ENCODE measurements around the gene TRIM62.

The TRIM62 gene

DNA sequence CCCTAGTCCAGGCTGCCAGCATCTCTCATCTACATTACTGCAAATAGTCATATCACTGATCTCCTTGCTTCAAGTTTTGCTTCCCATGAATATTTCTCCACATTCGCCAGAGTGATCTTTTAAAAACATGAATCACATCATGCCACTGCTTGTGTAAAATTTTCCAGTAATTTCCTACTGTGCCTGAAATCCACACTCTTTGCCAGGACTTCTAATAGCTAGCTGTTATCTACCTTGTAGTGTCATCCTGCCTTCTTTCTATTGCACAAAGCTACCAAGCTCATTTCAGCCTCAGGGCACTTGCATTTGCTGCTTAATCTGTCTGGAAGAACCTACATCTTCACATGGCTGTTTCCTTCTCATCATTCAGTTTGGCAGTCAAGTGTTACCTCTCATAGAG is 40.5 kb upstream of the TRIM62 start:
- ATAC-seq = no peak
- no peak for TF ChIP-seq CSDC2 (CRISPR knock-in tag; IDR thresholded peaks at IDR 0.05)
- no peak for TF ChIP-seq ZFP3 (CRISPR knock-in tag; IDR thresholded peaks at IDR 0.05)
- no peak for TF ChIP-seq ISL1 (CRISPR knock-in tag; IDR thresholded peaks at IDR 0.05)
- no peak for TF ChIP-seq TOX (CRISPR knock-in tag; IDR thresholded peaks at IDR 0.05; ENCODE audit: borderline replicate concordance)
- TF ChIP-seq SNAI2 (CRISPR knock-in tag; IDR thresholded peaks at IDR 0.05) = no peak
- TF ChIP-seq, protein P1, sequence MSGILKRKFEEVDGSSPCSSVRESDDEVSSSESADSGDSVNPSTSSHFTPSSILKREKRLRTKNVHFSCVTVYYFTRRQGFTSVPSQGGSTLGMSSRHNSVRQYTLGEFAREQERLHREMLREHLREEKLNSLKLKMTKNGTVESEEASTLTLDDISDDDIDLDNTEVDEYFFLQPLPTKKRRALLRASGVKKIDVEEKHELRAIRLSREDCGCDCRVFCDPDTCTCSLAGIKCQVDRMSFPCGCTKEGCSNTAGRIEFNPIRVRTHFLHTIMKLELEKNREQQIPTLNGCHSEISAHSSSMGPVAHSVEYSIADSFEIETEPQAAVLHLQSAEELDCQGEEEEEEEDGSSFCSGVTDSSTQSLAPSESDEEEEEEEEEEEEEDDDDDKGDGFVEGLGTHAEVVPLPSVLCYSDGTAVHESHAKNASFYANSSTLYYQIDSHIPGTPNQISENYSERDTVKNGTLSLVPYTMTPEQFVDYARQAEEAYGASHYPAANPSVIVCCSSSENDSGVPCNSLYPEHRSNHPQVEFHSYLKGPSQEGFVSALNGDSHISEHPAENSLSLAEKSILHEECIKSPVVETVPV (CRISPR knock-in tag; IDR thresholded peaks at IDR 0.05) = no peak
- TF ChIP-seq, protein P2, sequence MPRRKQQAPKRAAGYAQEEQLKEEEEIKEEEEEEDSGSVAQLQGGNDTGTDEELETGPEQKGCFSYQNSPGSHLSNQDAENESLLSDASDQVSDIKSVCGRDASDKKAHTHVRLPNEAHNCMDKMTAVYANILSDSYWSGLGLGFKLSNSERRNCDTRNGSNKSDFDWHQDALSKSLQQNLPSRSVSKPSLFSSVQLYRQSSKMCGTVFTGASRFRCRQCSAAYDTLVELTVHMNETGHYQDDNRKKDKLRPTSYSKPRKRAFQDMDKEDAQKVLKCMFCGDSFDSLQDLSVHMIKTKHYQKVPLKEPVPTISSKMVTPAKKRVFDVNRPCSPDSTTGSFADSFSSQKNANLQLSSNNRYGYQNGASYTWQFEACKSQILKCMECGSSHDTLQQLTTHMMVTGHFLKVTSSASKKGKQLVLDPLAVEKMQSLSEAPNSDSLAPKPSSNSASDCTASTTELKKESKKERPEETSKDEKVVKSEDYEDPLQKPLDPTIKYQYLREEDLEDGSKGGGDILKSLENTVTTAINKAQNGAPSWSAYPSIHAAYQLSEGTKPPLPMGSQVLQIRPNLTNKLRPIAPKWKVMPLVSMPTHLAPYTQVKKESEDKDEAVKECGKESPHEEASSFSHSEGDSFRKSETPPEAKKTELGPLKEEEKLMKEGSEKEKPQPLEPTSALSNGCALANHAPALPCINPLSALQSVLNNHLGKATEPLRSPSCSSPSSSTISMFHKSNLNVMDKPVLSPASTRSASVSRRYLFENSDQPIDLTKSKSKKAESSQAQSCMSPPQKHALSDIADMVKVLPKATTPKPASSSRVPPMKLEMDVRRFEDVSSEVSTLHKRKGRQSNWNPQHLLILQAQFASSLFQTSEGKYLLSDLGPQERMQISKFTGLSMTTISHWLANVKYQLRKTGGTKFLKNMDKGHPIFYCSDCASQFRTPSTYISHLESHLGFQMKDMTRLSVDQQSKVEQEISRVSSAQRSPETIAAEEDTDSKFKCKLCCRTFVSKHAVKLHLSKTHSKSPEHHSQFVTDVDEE (CRISPR knock-in tag; IDR thresholded peaks at IDR 0.05) = no peak
- TF ChIP-seq, protein P3, sequence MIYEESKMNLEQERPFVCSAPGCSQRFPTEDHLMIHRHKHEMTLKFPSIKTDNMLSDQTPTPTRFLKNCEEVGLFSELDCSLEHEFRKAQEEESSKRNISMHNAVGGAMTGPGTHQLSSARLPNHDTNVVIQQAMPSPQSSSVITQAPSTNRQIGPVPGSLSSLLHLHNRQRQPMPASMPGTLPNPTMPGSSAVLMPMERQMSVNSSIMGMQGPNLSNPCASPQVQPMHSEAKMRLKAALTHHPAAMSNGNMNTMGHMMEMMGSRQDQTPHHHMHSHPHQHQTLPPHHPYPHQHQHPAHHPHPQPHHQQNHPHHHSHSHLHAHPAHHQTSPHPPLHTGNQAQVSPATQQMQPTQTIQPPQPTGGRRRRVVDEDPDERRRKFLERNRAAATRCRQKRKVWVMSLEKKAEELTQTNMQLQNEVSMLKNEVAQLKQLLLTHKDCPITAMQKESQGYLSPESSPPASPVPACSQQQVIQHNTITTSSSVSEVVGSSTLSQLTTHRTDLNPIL (CRISPR knock-in tag; IDR thresholded peaks at IDR 0.05; ENCODE audit: low read depth) = no peak
- TF ChIP-seq GLIS3 (CRISPR knock-in tag; IDR thresholded peaks at IDR 0.05) = no peak
- TF ChIP-seq PPARA (CRISPR knock-in tag; IDR thresholded peaks at IDR 0.05; ENCODE audit: borderline replicate concordance) = no peak
- TF ChIP-seq OSR1 (CRISPR knock-in tag; IDR thresholded peaks at IDR 0.05) = no peak
- no peak for TF ChIP-seq ZC3H10 (CRISPR knock-in tag; IDR thresholded peaks at IDR 0.05)
- no peak for TF ChIP-seq RARB (CRISPR knock-in tag; IDR thresholded peaks at IDR 0.05)
- TF ChIP-seq, protein P4, sequence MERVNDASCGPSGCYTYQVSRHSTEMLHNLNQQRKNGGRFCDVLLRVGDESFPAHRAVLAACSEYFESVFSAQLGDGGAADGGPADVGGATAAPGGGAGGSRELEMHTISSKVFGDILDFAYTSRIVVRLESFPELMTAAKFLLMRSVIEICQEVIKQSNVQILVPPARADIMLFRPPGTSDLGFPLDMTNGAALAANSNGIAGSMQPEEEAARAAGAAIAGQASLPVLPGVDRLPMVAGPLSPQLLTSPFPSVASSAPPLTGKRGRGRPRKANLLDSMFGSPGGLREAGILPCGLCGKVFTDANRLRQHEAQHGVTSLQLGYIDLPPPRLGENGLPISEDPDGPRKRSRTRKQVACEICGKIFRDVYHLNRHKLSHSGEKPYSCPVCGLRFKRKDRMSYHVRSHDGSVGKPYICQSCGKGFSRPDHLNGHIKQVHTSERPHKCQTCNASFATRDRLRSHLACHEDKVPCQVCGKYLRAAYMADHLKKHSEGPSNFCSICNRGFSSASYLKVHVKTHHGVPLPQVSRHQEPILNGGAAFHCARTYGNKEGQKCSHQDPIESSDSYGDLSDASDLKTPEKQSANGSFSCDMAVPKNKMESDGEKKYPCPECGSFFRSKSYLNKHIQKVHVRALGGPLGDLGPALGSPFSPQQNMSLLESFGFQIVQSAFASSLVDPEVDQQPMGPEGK (CRISPR knock-in tag; IDR thresholded peaks at IDR 0.05; ENCODE audit: borderline replicate concordance) = no peak
- TF ChIP-seq ESRRG (CRISPR knock-in tag; IDR thresholded peaks at IDR 0.05) = no peak
- no peak for TF ChIP-seq TCF4 (CRISPR knock-in tag; IDR thresholded peaks at IDR 0.05; ENCODE audit: borderline replicate concordance)
- TF ChIP-seq BACH2 (CRISPR knock-in tag; IDR thresholded peaks at IDR 0.05; ENCODE audit: borderline replicate concordance) = no peak
- no peak for TF ChIP-seq ZNF8 (CRISPR knock-in tag; IDR thresholded peaks at IDR 0.05)

DNA sequence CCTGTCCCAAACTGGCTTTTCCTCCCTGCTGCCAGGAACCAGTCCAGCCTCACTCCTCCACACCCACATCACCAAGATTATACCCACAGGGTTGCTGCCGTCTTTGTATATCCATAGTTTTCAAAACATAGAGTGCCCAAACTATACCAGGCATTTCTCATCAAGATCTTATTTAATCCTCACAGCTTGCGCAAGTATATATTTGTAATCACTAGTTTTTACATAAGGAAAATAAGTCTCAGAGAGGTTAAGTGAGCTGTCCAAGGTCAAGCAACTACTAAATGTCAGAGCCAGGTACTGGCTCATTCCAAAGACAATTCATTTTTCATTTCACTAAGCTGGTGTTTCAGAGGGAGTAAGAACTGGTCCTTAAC is 39.5 kb upstream of the TRIM62 start:
- TF ChIP-seq CSDC2 (CRISPR knock-in tag; IDR thresholded peaks at IDR 0.05) (no peak), TOX (CRISPR knock-in tag; IDR thresholded peaks at IDR 0.05; ENCODE audit: borderline replicate concordance) (no peak), ZC3H10 (CRISPR knock-in tag; IDR thresholded peaks at IDR 0.05) (no peak), ZNF8 (CRISPR knock-in tag; IDR thresholded peaks at IDR 0.05) (no peak), RARB (CRISPR knock-in tag; IDR thresholded peaks at IDR 0.05) (no peak), BACH2 (CRISPR knock-in tag; IDR thresholded peaks at IDR 0.05; ENCODE audit: borderline replicate concordance) (no peak), ARNTL (CRISPR knock-in tag; IDR thresholded peaks at IDR 0.05; ENCODE audit: borderline replicate concordance, low read depth) (no peak), ZFP3 (CRISPR knock-in tag; IDR thresholded peaks at IDR 0.05) (no peak), ESRRG (CRISPR knock-in tag; IDR thresholded peaks at IDR 0.05) (no peak), ISL1 (CRISPR knock-in tag; IDR thresholded peaks at IDR 0.05) (no peak), GLIS3 (CRISPR knock-in tag; IDR thresholded peaks at IDR 0.05) (no peak), ZFP30 (CRISPR knock-in tag; IDR thresholded peaks at IDR 0.05) (no peak), SNAI2 (CRISPR knock-in tag; IDR thresholded peaks at IDR 0.05) (no peak)
- ATAC-seq = no peak

DNA sequence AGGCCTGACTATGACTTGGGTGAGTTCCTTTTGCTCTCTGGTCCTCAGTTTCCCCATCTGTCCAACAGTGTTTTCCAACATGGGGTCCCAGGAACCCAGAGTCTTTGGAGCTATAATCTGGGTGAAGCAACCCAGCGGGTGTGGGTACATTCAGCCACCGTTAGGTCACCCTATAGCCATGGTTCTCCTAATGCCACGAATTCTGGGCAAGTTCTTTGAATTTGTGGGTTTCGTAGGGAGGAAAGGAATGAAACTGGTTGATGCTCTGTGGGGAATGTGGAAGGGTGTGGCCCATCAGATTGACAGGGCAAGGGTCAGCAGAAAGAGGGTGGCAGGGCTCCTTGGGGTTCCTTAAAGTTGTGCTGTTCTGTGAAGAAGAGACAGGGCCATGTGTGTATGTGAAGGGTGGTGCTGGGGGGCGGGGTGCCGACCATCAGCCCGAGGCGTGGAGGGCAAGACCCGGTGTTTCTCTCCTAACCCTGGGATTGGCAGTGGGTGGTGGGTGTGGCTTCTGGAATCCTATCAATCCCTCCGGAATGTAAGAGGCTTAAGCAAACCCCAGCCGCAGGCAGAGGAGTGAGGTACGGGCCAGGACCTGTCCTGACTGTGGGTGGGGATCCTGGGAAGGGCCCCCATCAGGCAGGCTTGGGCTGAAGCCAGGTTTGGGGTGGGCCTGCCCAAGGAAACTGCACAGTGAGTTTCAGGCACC is 39.0 kb upstream of the TRIM62 start:
- no peak for ATAC-seq
- TF ChIP-seq GLIS3 (CRISPR knock-in tag; IDR thresholded peaks at IDR 0.05) (no peak), RARB (CRISPR knock-in tag; IDR thresholded peaks at IDR 0.05) (no peak), ZNF565 (CRISPR knock-in tag; conservative IDR thresholded peaks at IDR 0.05; ENCODE audit: low read depth) (no peak), ZNF70 (CRISPR knock-in tag; IDR thresholded peaks at IDR 0.05) (no peak), ESRRG (CRISPR knock-in tag; IDR thresholded peaks at IDR 0.05) (no peak), ISL1 (CRISPR knock-in tag; IDR thresholded peaks at IDR 0.05) (no peak), TOX (CRISPR knock-in tag; IDR thresholded peaks at IDR 0.05; ENCODE audit: borderline replicate concordance) (no peak), TCF4 (CRISPR knock-in tag; IDR thresholded peaks at IDR 0.05; ENCODE audit: borderline replicate concordance) (no peak), BACH2 (CRISPR knock-in tag; IDR thresholded peaks at IDR 0.05; ENCODE audit: borderline replicate concordance) (no peak), ARNTL (CRISPR knock-in tag; IDR thresholded peaks at IDR 0.05; ENCODE audit: borderline replicate concordance, low read depth) (no peak), ZNF8 (CRISPR knock-in tag; IDR thresholded peaks at IDR 0.05) (no peak), ZFP3 (CRISPR knock-in tag; IDR thresholded peaks at IDR 0.05) (no peak), CSDC2 (CRISPR knock-in tag; IDR thresholded peaks at IDR 0.05) (no peak)
- TF ChIP-seq, protein P3 (CRISPR knock-in tag; IDR thresholded peaks at IDR 0.05; ENCODE audit: low read depth) = no peak
- TF ChIP-seq, protein P4 (CRISPR knock-in tag; IDR thresholded peaks at IDR 0.05; ENCODE audit: borderline replicate concordance) = no peak
- TF ChIP-seq, protein P5, sequence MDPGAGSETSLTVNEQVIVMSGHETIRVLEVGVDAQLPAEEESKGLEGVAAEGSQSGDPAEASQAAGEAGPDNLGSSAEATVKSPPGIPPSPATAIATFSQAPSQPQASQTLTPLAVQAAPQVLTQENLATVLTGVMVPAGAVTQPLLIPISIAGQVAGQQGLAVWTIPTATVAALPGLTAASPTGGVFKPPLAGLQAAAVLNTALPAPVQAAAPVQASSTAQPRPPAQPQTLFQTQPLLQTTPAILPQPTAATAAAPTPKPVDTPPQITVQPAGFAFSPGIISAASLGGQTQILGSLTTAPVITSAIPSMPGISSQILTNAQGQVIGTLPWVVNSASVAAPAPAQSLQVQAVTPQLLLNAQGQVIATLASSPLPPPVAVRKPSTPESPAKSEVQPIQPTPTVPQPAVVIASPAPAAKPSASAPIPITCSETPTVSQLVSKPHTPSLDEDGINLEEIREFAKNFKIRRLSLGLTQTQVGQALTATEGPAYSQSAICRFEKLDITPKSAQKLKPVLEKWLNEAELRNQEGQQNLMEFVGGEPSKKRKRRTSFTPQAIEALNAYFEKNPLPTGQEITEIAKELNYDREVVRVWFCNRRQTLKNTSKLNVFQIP (CRISPR knock-in tag; IDR thresholded peaks at IDR 0.05; ENCODE audit: borderline replicate concordance, low read depth) = no peak
